Activated CD4-positive, alpha-beta T cell treated with anti-CD3 and anti-CD28 coated beads for 48 hours (primary cell): ENCODE measurements around the gene ZNF91.
"Not testable (repeated sequence)": the region's sequence is repeated elsewhere in the genome, so short reads cannot be mapped to it uniquely, and the experiment has no call there.

Source experiments
- DNase-seq: peaks from one replicate; pipeline ENCODE4 v3.0.0-alpha.2; 2020

The ZNF91 gene

DNA sequence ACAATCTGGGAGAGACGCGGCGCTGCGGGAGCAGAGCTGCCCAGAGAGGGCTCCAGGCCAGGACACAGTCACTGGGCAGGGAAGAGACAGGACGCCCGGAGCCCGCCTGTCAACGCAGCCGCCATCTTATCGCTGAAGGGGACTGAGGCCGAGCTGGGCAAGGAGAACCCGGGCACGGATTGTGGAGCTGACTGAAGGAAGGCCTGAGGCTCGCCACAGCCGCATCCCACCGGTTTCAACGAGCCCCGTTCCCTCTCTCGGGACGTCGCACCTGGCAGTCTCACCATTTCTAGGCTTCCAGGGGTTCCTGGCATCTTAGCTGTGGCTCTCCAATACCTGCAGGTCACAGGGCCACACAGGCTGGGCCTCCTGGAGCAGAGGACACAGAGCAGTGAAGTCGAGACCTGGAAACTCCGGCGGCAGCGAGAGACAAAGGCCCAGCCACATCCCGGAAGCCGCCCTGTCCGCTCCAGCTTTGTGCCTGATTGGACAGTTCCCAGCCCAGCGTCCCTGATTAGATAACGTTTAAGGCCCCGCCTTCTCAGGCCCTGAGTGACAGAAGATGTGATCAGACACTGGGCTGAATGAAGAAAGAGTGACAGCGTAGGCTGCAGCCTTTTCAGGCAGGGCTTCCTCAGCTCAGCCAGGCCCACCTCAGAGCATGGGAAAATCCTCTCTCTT, at the start of gene ZNF91:
TSS of gene ZNF91 (minus strand) at position 431 of the 681 bp plus-strand sequence. CDS start at position 314, 117 bp downstream.
- peak; percentile 94 for DNase-seq

DNA sequence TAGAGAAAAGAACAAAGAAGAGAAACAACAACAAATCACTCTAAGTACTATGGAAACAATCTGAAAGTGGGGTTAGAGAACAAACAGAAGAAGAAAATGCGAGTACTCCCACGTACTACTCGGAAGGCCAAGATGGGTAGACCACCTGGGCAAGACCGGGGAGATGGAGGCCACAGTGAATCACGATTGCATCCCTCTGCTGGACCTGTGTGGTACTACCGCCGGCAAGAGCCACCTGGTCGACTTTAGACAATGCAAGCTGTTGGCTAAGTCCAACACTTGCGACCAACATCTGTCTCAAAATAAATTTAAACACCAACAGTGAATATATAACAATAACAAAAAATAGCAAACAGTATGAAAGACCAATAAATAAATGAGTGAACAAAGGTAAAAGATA, 45.5 kb upstream of the ZNF91 start:
- peak; percentile 36 for DNase-seq

DNA sequence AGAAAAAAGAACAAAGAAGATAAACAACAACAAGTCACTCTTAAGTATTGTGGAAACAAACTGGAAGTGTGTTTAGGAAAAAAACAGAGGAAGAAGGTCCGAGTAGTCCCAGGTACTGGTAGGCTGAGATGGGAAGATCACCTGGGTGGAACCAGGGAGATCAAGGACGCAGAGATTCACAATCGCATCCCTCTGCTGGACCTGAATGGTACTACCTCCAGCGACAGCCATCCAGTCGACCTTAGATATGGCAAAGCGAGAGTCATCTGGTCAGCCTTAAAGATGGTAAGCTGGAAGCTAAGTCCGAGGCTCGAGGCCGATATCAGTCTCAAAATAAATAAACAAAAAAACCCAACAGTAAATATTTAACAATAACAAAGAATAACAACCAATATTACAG, 44.9 kb upstream of the ZNF91 start:
- peak; percentile 35 for DNase-seq

DNA sequence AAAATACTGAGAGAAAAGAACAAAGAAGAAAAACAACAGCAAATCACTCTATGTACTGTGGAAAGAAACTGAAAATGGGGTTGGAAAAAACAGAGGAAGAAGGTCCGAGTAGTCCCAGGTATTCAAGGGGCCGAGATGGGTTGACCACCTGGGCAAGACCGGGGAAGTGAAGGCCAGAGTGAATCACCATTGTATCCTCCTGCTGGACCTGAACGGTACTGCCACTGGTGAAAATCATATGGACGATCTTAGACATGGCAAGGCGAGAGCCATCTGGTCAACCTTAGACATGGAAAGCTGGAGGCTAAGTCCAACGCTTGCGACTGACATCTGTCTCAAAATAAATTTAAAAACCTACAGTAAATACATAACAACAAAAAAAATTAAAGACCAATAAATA, 44.4 kb upstream of the ZNF91 start:
- DNase-seq, result peak; percentile 5

DNA sequence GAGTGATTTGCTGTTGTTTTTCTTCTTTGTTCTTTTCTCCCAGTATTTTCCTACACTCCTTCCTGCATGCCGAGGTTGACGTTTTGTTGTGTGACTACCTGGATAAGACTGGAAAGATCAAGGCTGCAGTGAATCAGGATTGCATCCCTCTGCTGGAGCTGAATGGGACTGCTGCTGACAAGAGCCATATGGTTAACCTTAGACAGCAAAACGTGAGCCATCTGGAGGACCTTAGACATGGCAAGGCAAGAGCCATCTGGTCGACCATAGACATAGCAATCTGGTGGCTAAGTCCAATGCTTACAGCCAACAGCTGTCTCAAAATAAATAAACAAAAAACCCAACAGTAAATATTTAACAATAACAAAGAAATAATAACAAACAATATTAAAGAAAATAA, 42.6 kb upstream of the ZNF91 start:
- DNase-seq, result no peak

DNA sequence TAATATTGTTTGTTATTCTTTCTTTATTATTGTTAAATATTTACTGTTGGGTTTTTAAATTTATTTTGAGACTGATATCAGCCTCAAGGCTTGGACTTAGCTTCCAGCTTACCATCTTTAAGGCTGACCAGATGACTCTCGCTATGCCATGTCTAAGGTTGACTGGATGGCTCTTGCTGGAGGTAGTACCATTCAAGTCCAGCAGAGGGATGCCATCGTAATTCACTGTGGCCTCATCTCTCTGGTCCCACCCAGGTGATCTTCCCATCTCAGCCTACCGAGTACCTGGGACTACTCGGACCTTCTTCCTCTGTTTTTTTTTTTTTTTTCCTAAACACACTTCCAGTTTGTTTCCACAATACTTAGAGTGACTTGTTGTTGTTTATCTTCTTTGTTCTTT, 41.7 kb upstream of the ZNF91 start:
- peak; percentile 17 for DNase-seq

DNA sequence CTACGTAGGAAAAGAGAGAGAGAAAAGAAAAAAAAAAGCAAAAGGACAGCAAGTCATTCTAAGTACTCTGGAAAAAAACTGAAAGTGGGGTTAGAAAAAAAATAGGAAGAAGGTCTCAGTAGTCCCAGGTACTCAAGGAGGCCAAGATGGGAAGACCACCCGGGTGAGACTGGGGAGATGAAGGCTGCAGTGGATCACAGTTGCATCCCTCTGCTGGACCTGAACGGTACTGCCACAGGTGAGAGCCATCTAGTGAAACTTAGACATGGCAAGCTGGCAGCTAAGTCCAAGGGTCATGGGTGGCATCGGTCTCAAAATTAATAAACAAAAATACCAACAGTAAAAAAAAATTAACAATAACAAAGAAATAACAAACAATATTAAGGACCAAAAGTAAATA, 41.0 kb upstream of the ZNF91 start:
- peak; percentile 37 for DNase-seq

DNA sequence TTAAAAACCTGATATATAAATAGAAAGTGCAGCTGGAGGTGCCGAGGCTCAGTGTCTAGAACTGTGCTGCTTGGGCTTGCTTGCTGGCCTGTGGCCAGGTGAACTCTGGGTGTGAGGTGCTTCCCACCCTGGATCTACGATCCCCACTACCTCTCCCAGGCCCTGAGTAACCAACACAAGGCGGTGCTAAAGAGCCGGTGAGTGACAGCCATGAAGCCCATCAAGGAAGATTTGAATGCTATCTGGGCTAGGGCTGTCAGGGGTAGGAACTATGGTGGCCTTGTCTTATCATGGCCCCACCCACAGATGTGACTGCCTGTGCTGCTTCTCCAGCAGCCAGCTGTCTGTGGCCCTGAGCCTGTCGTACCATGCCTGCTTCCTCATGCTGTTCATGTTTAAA, 25.6 kb upstream of the ZNF91 start:
- DNase-seq, result no peak

DNA sequence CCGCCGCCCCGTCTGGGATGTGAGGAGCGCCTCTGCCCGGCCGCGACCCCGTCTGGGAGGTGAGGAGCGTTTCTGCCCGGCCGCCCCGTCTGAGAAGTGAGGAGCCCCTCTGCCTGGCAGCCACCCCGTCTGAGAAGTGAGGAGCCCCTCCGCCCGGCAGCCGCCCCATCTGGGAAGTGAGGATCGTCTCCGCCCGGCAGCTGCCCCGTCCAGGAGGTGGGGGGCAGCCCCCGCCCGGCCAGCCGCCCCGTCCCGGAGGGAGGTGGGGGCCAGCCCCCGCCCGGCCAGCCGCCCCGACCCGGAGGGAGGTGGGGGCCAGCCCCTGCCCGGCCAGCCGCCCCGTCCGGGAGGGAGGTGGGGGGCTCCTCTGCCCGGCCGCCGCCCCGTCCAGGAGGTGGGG, 24.0 kb upstream of the ZNF91 start:
- DNase-seq, result not testable (repeated sequence)

DNA sequence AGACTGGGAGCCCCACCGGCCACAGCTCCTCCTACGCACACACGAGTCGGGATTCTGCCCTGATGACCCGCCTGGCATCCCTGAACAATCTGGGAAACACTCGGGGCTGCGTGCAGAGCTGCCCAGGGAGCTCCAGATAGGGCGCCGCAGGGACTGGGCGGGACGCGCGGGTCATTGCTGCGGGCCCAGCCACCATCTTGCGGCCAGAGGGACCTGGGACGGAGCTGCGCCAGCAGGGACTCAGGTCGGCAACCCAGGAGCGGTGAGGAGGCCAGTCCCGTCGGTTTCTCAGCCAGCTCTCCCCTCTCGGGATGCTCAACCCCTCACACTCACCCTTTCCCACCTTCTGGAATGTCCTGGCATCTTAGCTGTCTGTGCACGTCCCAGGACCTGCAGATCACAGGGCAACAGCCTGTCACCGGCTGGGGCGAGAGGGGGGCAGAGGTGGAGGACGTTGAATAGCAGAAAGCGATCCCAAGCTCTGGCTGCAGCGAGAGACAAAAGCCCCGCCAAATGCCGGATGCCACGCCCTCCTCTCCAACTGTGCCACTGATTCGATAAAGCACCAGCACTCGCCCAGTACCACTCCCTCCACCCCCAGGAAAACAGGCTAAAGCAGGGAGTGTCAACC, 20.4 kb upstream of the ZNF91 start:
- peak; percentile 39 for DNase-seq

DNA sequence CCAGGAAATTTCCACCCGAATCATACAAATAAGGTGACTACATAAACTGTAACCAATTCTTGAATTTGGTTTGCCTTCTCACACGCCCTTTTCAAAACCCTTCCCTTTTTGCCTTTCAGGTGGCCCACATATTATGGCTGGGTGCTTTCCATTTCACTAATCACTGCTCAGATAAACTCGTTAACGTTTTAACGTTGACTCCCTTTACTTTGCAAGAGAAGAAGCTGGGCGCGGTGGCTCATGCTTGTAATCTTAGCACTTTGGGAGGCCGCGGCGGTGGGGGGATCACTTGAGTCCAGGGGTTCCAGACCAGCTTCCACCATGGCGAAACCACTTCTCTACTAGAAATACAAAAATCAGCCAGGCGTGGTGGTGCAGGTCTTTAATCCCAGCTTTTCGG, 19.8 kb upstream of the ZNF91 start:
- no peak for DNase-seq

DNA sequence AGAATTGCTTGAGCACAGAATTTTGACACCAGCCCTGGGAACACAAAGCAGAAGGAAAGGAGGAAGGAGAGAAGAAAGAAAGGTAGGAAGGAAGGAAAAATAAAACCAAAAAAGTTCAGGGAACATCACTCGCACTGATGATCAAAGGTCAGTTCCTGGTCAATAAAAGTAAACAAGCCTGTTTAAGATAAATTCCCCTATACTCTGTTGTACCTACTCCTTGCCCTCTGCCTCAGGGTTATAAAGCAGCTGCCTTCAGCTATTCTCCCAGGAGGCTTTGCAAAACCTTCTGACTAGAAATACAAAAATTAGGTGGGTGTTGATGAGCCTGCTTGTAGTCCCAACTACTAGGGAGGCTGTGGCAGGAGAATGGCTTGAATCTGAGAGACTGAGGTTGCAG, 14.9 kb upstream of the ZNF91 start:
- no peak for DNase-seq

DNA sequence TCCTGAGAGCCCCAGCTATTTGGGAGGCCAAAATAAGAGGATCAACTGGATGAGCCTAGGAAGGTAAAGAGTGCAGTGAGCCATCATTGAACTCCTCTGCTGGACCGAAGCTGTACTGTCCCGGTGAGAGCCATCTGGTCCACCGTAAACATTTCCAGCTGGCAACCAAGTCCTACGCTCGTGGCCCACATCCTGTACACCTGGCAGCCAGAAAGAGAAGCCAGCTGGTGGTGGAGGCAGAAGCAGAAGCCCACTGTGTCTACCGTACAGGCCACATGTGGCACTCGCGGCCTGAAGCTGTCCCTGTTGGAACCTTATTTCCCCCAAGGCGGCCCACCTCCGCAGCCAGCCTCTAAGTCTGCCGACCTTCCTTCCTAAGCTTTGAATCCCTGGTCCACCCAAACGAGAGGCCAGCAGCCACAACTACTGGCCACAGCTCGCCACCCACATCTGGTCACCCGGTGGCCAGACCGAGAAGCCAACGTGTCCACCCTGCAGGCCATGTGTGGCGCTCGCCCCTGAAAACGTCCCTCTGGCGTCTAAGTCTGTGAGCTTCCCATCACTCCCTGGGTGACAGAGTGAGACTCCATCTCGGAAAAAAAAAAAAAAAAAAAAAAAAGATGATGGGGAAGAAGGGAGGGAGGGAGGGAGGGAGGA, 14.2 kb upstream of the ZNF91 start:
- no peak for DNase-seq

DNA sequence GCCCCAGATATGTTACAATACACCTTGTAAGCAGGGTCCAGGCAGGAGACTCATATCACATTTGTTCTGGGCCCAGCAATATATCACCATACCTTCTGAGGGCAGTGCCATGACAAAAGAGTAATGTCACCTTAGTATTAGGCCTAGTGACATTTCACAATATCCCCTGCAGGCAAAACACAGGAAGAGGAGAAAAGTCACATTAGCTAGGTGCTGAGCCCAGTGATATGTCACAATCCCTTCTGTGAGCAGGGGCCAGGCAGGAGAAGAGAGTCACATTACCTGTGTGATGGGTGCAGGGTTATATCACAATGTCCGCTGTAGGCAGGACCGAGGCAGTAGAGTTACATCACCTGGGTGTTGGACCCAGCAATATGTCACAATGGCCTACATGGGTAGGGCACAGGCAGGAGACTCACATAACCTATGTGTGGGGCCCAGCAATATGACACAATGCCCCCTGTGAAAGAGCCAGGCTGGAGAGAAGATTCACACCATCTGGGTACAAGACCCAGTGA, 12.4 kb upstream of the ZNF91 start:
- no peak for DNase-seq

DNA sequence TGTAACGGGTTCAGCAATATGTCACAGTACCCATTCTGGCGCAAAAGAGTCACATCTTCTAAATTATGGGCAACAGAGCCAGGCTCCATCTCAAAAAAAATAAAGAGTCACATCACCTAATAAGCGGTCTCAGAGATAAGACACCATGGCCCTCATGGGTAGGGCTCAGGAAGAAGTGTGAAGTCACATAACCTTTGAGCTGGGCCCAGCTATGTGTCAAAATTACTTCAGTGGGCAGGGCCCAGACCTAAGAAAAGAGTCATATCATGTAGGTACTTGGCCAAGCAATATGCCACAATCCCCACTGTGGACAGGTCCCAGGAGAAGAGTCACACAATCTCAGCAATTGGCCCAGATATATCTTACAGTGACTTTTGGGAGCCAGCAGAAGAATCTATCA, 11.4 kb upstream of the ZNF91 start:
- DNase-seq, result no peak

DNA sequence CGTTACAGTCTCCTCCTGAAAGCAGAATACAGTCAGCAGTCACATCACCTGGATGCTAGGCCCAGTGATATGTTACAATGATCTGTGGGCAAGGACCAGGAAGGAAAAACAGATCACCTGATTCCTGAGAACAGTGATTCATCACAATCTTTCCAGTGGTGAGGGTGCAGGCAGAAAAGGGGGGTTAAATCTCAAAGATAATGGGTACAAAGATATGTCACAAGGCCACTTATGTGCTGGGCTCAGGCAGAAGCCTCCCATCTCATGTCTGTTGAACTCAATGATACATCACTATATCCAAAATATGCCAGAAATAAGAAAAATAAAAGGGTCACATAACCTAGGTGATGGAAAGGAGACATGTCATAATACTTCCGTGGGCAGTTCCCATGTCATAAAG, 10.8 kb upstream of the ZNF91 start:
- no peak for DNase-seq

DNA sequence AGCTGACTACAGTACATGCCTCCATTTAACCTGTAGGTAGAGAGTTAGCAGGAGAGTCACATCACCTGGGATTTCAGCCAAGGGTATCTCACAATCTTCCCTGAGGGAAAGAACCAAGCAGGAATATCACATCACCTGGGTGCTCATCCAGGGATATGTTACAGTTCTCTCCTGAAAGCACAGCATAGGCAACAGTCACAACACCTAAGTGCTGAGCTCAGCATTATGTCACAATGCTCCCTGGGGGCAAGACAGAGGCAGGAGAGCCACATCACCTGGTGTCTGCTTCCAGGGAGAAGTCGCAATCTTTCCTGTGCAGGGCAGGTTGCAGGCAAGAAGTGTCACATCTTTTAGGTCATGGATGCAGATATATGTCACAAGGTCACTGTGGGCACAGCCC, 9.4 kb upstream of the ZNF91 start:
- no peak for DNase-seq

DNA sequence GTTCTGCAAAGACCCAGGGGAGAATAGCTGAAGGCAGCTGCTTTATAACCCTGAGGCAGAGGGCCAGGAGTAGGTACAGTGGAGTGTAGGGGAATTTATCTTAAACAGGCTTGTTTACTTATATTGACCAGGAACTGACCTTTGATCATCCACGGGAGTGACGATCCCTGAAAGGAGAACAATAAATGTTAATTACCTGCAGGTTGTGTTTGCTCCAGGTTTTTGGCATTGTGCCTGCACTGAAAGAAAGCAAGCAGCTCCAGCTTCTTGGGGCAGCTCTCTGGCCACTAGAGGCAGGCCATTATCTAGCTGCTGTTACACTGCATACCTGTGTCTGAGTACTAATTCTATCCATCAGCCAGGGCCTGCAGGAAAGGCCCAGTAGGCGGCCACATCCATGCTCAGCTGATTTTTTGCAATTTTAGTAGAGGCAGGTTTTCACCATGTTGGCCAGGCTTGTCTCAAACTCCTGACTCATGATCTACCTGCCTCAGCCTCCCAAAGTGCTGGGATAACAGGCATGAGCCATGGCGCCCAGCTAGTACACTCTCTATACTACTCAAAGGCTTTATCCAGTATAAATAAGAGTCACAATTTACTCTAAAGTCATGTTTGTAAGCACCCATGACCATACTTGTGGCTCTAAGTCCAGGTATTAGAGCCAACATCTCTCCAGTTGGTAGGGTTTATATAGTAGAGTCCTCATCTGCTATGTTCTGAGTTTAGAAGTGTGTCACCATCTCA, 8.5 kb upstream of the ZNF91 start:
- no peak for DNase-seq

DNA sequence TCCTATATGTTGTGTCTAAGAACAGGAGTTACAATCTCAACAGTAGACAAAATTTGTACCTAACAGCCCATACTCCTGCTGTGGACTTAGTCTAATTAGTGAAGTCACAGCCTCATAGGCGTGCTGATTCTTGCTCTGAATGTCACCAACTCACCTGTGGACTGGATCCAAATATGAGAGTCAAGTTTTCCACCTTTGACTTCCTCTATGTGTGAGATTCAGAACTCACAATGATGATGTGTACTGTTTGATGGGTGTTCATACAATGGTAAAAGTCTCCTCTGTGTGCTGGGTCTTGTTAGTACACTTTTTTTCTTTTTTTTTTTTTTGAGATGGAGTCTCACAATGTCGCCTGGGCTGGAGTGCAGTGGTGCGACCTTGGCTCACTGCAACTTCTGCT, 7.8 kb upstream of the ZNF91 start:
- DNase-seq, result no peak

DNA sequence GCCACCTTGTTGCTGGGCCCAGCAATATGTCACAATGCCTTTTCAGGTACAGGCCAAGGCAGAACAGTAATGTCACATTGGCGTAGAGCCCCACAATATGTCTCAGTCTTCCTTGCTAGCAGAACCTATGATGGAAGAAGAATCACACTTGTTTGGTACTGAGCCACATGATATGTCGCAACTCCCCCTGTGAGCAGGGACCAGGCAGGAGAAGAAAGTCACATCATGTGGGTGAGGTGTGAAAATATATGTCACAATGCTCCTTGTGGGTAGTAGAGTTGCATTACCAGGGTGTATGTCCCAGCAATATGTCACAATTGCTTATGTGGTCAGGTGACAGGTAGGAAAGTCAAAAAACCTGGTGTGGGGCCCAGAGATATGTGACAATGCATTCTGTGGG, 7.1 kb upstream of the ZNF91 start:
- peak; percentile 20 for DNase-seq

DNA sequence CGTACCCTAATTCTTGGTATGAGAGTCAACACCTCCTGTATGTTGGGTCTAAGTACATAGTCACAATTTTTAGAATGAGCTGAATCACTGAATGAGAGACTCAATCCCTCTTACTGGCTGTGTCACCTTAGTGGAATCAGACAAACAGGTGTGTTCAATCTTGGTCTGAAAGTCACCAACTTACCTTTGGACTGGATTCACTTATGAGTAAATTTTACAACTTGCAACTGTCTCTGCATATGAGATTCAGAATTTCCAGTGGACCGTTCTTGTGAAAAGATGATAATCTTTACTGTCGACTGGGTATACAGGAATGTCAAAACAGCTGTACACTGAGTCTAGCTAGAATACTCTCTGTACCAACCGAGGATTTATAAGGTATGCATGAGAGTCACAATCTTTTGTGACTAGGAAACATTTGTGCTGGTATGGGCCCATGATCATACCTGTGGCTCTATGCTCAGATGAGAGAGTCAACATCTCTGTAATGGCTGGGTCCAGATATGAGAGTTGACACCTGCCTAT, 5.9 kb upstream of the ZNF91 start:
- DNase-seq, result no peak

DNA sequence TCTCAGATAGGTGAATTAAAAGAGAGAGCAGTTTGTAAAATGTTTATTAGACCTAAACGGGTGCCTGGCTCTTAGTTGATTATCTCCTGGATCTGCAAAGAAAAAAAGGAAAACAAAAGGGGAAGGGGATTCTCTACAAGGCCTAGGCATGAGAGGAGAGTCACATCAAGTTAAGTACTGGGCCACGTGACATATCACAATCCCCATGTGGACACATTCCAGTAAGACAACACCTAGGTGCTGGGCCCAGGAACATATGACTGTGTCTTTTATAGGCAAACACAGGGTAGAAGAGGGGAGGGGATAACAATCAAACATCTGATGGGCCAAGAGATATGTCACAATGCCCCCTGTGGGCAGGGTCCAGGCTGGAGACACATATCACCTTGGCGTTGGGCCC, 4.2 kb upstream of the ZNF91 start:
- DNase-seq, result no peak

DNA sequence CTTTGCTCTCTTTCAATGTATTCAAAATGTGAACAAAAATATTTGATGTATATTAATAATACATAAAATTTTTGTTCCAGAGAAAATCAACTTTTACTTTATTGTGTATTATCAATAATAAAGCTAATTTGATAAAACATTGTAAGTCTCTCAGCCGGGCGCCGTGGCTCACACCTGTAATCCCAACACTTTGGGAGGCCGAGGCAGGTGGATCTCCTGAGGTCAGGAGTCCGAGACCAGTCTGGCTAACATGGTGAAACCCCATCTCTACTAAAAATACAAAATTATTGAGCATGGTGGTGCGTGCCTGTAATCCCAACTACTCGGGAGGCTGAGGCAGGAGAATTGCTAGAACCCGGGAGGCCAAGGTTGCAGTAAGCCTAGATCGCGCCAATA, 449 bp upstream of the ZNF91 start:
- DNase-seq, result not testable (repeated sequence)
